Measurements from ENCODE around the gene ARL13B. TPM values are rescaled to one million over a fixed set of nuclear protein-coding genes. Genes with fewer than 3 reads are reported as not detected.

ARL13B gene
- total RNA-seq (2022; extraction: Qiagen RNA extraction), result 8.6 to 12.2 TPM (median 11.3 TPM) in 5 replicates

GRCh38 chr3:93979850-93980676 is at the start of gene ARL13B:
Gene ARL13B (plus strand): TSS chr3:93980155. CDS start chr3:93980424, 269 bp downstream.

GRCh38 chr3:93973131-93974126 is 6.5 kb upstream of the ARL13B start, which contains the start of gene PROS1:
Gene PROS1 (minus strand): TSS chr3:93973896. CDS start chr3:93973749, 147 bp downstream.

GRCh38 chr3:94028093-94028837 is 48.3 kb downstream of the ARL13B start, which contains the start of gene STX19:
Gene STX19 (minus strand): TSS chr3:94028597. CDS start chr3:94015269, 13,328 bp downstream.

GRCh38 chr3:94062513-94063404 is 82.8 kb downstream of the ARL13B start, which contains the start of the genes DHFR2 and NSUN3:
Gene DHFR2 (minus strand): TSS chr3:94062916. CDS start chr3:94061511, 1,405 bp downstream.
Gene NSUN3 (plus strand): TSS chr3:94063061. CDS start chr3:94063127, 66 bp downstream.

Other genes starting within 250 kb of the ARL13B start
- gene PROS1, start 6.3 kb upstream of the ARL13B start, total RNA-seq (2022; extraction: Qiagen RNA extraction), result 8.0 to 11.2 TPM (median 8.5 TPM) in 5 replicates
- 0.08 to 0.09 TPM in 2 of 5 replicates, not detected in the others for gene STX19, start 48.4 kb downstream of the ARL13B start, total RNA-seq (2022; extraction: Qiagen RNA extraction)
- gene DHFR2, start 82.8 kb downstream of the ARL13B start, total RNA-seq (2022; extraction: Qiagen RNA extraction), result 2.9 to 4.5 TPM (median 3.6 TPM) in 5 replicates
- 7.1 to 8.5 TPM (median 7.5 TPM) in 5 replicates for gene NSUN3, start 82.9 kb downstream of the ARL13B start, total RNA-seq (2022; extraction: Qiagen RNA extraction)